Activated T-helper 1 cell treated with anti-CD3 and anti-CD28 coated beads, Interleukin-2, amount 50 U/mL, for 16 hours (primary cell): ENCODE measurements around the gene IFI44.

Experiments used
- DNase-seq, 2 donors: peaks; one replicate each; pipeline ENCODE4 v3.0.0-alpha.2; 2020; ENCODE audit warnings: low read depth in 1 of 2, low spot score in 1 of 2

IFI44 gene, protein sequence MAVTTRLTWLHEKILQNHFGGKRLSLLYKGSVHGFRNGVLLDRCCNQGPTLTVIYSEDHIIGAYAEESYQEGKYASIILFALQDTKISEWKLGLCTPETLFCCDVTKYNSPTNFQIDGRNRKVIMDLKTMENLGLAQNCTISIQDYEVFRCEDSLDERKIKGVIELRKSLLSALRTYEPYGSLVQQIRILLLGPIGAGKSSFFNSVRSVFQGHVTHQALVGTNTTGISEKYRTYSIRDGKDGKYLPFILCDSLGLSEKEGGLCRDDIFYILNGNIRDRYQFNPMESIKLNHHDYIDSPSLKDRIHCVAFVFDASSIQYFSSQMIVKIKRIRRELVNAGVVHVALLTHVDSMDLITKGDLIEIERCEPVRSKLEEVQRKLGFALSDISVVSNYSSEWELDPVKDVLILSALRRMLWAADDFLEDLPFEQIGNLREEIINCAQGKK

DNA sequence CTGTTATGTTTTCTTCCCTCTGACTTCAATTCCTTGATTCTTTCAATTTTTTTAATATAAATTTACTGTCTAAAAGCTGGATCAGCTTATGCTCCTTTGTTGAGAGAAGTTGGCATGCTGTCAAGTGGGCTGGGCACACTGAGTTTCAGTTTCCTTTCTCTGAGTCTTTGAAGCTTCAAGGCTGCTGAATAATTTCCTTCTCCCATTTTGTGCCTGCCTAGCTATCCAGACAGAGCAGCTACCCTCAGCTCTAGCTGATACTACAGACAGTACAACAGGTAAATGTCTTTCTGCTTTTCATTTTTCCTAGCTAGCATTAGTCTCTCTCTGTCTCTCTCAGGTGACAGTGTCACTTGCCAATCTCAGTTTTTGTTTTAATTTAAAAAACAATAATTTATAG, at the start of gene IFI44:
Gene IFI44 (plus strand): TSS at position 204 of the 400 bp plus-strand sequence. CDS start 365 bp downstream, outside the sequence.
- peak; percentile 39 for DNase-seq

DNA sequence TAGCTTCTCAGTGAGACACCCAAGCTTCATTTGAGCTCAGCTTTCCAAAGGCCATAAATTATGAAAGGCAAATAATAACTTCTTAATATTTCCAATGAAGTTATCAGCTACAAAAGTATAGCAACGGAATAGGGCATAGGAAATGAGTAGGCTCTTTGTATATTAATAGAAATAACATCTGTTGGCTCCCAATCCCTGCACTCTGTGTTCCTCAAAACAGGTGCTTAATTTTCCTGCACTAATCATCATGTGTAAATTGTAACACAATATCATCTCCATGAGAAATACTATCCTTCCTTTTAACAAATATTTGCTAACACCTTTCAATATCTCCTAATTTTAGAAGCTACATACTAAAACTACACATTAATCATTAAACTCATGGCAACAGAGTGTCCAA, 48.6 kb upstream of the IFI44 start:
- DNase-seq, result no peak

DNA sequence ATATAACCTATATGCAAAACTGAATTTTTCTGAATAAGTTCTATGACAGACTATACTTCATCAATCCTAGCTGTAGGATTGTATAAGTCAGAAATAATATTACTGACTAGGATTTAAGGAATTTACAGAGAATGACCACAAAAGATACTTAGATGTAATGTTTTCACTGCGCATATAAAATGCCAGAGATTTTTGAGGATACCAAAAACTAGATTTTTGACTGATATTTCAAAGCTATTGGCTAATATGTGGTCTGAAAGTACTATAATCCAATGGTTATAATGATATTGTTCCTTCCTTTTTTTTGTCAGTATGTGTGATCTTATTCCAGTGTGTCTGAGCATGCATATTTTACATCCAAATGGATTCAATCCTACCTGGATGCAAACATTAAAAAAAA, 46.4 kb upstream of the IFI44 start:
- no peak for DNase-seq

DNA sequence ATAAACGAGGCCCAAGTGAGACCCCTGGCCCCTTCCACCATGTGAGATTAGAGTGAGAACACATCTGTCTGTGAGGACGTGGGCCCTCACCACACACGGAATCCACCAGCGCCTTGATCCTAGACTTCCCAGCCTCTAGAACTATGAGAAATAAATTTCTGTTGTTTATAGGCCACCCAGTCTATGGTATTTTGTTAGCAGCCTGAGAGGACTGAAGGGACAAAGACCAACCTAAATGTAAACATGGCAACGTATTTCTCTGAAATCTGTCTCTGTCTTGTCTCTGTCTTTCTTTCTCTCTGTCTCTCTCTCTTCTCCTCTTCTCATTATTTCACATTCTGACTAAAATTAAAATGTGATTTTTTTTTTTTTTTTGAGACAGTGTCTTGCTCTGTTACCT, 45.0 kb upstream of the IFI44 start:
- DNase-seq, result no peak

DNA sequence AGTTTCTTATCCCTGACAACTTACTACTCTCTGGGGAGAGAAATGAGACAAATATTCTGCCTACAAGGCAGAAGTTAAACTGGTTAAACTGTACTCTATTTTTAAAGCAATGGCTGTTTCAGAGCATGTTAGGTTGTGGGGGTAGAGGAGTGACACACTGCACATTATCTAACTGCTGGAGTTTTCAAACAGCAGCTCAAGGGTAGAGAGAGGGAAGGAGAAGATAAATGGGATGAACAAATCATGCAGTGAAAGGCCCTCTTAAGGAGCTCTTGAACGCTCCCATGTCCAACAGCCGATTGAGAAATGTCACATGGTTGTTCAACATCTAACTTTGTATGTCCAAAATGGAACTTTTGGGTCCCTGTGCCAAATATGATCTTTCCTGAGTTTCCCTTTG, 43.4 kb upstream of the IFI44 start:
- no peak for DNase-seq

DNA sequence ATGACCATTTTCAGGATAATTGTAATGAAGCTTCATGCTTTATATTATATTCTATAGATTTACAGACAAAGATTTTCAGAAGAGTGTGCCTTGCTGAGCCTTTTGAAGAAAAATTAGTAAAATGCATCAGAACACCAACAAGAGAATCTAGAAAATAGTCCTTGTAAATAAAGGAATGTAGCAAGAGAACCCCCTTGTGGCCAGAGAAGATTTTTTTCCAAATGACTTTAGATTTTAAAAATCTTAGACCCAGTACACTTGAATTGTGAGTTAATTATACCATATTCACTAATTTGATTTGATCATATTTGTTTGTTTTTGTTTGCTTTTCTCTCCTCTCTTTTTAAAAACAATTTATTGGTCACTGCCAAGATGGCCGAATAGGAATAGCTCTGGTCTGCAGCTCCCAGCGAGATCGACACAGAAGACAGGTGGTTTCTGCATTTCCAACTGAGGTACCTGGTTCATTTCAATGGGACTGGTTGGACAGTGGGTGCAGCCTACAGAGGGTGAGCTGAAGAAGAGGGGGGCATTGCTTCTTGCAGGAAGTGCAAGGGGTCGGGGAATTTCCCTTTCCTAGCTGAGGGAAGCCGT, 42.2 kb upstream of the IFI44 start:
- no peak for DNase-seq

DNA sequence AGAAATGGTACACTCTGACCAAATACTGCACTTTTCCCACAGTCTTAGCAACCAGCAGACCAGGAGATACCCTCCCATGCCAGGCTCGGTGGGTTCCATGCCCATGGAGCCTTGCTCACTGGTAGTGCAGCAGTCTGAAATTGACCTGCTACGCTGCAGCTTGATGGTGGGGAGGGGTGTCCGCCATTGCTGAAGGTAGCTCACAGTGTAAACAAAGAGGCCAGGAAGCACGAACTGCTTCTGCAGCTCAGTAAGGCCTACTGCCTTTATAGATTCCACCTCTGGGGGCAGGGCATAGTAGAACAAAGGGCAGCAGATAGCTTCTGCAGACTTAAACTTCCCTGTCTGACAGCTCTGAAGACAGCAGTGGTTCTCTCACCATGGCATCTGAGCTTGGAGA, 41.7 kb upstream of the IFI44 start:
- DNase-seq, result no peak

DNA sequence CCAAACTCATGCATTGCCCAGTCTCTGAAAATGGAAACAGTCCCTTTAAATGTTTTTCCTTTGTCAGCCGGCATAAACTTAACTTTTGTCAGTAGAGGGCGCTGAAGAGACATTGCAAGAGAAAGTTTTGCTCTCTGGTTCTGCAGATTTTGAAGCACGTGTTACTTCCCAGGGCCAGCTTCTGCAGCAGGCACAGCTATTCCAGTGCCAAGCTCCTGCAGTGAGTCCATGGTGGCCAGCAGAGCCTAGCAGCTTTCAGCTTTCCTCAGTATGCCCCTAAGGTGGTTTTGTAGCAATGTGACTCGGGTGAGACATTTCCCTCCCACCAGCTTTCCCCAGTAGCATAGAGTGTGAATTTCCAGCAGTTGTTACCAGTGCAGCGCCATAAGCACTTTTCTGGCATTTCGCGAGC, 32.0 kb upstream of the IFI44 start:
- peak in 1 of 2 donors; percentile 31 for DNase-seq

DNA sequence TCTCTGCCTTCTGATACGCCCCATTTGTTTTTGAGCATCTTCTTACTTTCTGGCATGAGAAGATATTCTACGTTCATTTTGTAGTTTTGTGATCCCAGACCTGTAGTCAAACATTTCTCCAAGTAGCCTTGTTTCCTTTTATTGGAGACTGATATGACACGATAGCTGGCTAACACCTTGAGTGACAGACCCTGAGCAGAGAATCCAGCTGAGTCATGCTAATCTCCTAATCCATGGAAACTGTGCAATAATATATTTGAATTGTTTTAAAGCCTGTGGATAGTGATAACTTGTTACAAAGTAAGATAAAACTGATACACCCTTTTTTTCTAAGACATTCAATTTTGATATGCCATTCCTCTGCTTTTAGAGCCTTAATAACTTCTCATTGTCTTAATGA, 30.6 kb upstream of the IFI44 start:
- no peak for DNase-seq

DNA sequence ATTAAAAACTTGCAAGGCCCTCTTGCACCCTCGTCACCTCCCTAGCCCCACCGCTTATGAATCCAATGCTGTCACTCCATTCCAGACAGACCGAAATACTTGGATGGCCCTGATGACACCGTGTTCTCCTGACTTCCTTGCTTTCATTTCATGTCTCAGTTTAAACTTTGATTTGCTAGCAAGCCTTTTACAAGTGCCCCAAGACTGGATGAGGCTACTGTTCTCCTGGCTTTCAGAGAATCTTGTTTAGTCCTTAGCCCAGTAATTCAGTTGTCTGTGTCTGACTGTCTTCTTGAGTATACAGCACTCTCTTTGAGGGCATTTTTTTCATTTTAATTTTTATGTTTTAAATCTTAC, 30.2 kb upstream of the IFI44 start:
- no peak for DNase-seq

DNA sequence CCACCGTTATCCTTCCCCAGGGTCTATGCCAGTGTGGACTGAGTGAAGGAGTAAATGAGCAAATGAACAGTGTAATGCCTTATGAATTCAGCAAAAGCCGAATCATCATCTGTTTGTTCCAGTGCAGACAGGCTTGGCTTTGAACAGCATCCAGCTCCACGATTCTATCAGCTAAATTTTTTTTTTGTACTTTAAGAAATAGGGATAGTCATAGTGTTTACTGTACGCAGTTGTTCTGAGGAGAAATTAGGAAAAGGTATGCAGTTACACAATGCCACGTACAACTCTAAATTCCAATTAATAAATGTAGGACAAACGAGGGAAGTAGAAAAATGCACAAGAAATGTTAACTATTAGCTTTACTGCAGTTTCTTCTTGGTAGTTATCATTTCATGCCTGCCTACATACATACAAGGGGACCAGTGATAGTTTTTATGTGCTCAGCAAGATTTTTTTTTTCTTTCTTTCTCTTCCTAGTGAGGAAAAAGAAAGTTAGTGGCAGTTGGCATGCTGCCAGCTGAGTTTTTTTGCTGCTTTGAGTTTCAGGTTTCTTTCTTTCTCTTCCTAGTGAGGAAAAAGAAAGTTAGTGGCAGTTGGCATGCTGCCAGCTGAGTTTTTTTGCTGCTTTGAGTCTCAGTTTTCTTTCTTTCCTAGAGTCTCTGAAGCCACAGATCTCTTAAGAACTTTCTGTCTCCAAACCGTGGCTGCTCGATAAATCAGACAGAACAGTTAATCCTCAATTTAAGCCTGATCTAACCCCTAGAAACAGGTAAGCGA, 29.6 kb upstream of the IFI44 start, which contains the start of gene IFI44L:
Gene IFI44L (plus strand): TSS at position 646 of the 777 bp plus-strand sequence. CDS start 7,468 bp downstream, outside the sequence.
- DNase-seq, result peak in 1 of 2 donors; percentile 42

DNA sequence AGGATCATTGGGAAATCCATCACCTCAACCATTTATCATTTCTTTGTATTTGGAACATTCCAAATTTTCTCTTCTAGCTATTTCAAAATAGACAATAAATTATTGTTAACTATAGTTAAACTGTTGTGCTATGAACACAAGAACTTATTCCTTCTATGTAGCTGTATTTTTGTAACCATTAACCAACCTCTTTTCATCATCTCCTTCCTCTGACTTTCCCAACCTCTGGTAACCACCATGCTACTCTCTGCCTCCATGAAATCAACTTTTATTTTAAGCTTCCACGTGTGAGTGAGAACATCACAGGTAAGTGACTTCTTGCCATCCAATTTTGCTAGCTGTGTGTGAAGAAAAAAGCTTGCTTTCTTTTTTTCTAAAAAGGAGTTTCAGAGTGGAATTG, 29.0 kb upstream of the IFI44 start:
- no peak for DNase-seq

DNA sequence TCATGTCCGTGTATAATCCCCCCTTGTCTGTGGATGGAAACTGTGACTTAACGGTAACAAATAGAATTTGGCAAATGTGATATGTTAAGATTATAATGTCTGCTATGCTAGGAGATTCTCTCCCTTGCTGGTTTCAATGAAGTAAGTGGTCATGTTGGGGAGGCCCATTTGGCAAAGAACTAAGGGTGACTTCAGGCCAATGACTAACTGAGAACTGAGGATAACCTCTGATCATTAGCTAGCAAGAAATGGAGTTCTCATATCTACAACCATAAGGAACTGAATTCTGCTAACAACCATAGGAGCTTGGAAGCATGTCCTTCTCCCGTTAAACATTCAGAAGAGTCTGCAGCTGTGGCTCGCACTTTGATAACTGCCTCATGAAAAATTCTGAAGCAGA, 27.1 kb upstream of the IFI44 start:
- no peak for DNase-seq

DNA sequence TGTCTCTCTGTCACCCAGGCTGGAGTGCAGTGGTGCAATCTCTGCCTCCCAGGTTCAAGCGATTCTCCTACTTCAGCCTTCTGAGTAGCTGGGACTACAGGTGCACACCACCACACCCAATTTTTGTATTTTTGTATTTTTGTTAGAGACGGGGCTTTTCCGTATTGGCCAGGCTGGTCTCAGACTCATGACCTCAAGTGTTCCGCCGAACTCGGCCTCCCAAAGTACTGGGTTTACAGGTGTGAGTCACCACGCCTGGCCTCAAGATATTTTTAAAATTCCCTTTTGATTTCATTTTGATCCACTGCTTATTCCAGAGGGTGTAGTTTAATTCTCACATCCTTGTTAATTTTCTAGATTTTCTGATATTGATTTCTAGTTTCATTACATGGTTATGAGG, 25.6 kb upstream of the IFI44 start:
- DNase-seq, result no peak

DNA sequence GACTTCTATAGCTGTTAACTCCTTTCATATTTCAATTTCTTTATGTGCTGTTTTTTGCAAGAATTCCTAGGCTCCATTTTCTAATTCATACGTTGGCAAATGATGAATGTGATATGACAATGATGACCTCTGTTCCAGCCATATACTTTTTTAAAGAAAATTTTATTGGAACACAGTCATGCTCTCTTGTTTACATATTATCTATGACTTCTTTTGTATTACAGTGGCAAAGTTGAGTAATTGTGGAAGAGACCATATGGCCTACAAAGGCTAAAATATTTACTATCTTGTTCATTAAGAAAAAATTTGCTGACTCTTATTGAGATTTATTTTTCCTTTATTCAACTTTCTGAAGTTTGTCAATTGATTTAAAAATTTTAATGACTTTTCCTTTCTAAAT, 22.3 kb upstream of the IFI44 start:
- DNase-seq, result no peak

DNA sequence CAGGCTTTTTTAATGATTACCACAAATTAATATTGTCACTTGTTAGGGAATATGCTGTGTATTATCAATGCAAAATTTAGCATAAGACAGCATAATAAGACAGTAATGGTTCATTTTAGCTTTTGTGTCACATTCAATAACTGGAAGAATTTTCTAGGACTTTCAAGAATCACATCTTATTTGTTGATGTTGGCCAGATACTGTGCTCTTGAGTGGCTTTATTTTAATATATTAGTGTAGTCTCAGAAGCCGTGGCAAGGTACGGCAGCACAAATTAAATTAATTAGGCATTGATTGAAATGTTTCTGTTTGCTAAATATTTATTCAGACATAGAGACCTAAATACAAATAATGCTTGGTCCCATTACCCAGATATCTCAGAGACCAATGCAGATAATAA, 19.0 kb upstream of the IFI44 start:
- no peak for DNase-seq

DNA sequence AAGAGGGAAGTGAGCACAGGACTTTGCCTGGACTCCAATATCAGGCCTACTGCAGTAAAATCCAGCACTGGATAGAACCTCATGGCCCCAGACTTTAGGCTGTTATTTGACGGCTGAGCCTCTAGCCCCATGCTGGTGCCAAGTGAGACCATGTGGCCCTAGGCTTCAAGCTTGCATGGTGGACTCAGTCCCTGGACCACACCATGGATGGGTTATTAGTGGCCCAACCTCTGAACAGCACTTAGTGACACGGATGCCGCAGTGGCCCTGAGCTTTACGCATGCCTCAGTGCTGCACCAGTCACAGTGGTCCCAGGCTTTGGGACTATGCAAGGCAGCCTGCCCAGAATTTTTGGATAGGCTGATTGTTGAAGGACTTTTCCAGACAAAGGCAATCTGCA, 16.4 kb upstream of the IFI44 start:
- DNase-seq, result no peak

DNA sequence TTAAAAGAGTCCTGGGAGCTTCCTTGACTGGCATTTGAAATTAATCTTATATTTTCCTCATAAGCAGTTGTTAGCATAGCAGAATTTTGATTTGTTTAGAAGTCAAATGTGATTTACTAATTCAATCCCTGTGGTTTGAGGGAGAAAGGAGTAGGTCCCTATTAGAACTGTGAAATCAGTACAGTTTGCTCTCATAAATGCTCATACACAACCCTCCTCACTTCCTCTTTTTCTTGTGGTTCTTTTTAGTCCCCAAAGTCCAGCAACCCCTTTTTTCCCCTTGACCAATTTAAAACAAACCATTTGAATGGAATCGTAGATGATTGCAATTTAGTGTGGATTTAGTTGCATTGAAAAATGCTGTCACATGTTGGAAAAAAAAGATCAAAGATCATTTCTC, 9.2 kb upstream of the IFI44 start:
- no peak for DNase-seq

DNA sequence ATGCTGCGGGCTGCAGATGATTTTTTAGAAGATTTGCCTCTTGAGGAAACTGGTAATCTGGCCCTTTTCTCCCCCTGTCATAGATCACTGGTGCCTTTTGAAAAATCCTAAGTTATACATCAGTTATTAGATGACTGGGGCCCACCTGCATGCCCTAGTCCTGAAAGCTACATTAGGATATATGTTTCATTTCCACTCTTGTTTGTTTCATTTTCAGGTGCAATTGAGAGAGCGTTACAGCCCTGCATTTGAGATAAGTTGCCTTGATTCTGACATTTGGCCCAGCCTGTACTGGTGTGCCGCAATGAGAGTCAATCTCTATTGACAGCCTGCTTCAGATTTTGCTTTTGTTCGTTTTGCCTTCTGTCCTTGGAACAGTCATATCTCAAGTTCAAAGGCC, 8.1 kb upstream of the IFI44 start:
- no peak for DNase-seq

DNA sequence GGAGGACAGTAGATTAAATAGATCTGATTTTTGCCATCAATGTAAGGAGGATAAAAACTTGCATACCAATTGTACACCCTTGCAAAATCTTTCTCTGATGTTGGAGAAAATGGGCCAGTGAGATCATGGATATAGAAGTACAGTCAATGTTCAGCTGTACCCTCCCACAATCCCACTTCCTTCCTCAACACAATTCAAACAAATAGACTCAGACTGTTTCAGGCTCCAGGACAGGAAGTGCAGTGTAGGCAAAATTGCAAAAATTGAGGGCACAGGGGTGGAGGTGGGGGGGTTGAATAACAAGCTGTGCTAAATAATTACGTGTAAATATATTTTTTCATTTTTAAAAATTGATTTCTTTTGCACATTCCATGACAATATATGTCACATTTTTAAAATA, 3.9 kb upstream of the IFI44 start:
- no peak for DNase-seq

DNA sequence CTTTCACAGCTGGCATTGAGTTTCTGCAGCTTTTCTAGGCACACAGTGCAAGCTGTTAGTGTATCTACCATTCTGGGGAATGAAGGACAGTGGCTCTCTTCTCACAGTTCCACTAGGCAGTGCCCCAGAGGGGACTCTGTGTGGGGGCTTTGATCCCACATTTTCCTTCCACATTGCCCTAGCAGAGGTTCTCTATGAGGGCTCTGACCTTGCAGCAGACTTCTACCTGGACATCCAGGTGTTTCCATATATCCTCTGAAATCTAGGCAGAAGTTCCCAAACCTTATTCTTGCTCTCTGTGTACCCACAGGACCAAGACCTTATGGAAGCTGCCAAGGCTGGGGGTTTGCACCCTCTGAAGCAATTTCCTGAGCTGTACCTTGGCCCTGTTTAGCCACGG, 2.4 kb upstream of the IFI44 start:
- DNase-seq, result no peak

DNA sequence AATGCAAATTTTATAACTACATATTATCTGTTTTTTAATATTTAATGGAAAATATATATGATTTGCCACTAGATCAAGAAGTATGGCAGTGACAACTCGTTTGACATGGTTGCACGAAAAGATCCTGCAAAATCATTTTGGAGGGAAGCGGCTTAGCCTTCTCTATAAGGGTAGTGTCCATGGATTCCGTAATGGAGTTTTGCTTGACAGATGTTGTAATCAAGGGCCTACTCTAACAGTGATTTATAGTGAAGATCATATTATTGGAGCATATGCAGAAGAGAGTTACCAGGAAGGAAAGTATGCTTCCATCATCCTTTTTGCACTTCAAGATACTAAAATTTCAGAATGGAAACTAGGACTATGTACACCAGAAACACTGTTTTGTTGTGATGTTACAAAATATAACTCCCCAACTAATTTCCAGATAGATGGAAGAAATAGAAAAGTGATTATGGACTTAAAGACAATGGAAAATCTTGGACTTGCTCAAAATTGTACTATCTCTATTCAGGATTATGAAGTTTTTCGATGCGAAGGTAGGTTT, 556 bp downstream of the IFI44 start:
- DNase-seq, result no peak
